Islet of Langerhans (tissue), 1 donor: ENCODE measurements around the gene GRK3.

Experiments used
- FAIRE-seq: peaks from one replicate; lab custom pipeline; 2011; peaks lifted over from hg19 to GRCh38; lab: Jason Lieb, UNC

GRK3 gene

DNA sequence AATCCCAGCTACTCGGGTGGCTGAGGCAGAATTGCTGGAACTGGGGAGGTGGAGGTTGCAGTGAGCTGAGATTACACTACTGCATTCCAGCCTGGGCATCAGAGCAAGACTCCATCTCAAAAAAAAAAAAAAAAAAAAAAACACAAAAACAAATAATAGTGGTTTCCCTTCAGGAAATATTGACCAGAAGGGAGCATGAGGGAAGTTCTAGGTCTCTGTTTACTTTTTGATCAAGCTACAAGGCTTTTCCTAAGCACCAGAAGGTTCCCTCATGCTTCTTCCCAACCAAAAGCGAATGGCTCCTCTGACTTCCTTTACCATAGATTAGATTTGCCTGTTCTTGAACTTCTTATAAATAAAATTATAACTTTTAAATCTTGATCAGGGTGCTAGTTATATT is 195.8 kb downstream of the GRK3 start:
- no peak for FAIRE-seq

DNA sequence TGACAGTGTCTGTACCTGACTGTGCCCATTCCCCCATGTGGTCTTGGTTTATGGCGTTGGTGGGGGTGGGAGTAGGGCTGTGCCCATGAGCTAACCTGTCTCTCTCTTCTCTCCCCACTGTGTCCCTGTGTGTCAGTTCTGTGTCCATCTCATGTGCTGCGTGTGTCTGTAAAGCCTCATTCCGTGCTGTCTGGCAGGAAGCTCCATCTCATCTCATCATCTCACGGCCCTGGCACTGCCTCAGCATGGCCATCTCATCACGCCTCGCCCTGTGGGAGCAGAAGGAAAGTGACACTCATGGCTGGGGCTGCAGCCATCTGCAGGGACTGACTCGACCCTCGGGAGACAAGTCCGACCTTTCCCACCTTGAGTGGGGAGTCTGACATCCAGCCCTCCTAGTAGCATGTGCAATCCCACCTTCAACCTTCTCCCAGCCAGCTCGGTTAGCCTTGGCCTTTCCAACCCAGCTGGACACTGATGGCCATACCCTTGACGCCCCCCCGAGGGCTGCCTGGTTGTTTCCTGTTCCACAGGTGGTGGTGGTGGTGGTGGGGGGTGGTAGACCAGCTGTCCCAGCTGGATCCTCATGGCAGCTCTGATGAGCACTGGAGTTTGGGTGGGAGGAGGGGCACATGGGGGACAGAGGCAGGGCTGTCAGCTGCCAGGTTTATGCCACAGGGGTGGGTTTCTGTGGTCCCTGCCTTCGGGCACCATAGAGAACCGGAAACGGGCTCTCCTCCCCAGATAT is 196.5 kb downstream of the GRK3 start:
- FAIRE-seq: no peak

DNA sequence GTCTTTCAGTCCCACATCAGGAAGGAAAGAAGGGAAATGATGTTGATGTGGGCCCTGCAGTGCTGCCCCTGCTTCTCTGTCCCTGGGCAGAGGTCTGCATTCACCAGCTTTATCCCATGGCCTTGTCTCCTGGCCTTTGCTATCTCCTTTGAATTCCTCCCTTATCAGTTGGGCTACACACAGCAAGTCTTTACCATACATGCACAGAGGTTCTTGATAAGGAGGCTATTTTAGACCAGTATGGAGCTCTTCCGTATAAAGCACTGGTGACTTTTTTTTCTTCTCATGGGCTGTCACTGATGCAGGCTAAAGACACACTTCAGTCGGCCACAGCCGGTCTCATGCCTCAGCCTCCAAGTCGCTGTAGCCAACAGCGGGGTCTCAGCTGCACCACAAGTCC is 197.7 kb downstream of the GRK3 start:
- no peak for FAIRE-seq

DNA sequence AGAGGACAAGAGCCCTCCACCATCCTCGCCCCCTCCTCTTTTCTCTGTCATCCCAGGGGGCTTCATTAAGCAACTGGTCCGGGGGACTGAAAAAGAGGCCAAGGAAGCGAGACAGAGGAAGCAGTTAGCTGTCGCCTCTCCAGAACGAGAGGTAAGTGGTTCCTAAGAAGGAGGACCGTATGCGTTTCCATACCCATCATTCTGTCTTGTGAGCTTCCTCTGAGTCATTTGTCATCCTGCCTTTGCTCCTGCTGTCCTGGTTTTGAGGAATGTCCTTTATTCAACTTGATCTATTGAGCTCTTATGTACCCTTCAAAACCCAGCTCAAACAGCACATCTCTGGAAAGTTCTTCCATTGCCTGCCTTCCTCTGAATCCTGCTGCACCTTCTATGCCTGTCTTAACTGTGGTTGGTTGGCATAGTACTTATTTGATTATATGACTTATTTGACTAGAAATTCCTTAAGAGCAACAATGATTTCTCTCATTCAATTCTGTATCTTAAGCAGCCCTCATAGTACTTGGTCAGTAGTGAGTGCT is 198.8 kb downstream of the GRK3 start:
- FAIRE-seq: no peak

DNA sequence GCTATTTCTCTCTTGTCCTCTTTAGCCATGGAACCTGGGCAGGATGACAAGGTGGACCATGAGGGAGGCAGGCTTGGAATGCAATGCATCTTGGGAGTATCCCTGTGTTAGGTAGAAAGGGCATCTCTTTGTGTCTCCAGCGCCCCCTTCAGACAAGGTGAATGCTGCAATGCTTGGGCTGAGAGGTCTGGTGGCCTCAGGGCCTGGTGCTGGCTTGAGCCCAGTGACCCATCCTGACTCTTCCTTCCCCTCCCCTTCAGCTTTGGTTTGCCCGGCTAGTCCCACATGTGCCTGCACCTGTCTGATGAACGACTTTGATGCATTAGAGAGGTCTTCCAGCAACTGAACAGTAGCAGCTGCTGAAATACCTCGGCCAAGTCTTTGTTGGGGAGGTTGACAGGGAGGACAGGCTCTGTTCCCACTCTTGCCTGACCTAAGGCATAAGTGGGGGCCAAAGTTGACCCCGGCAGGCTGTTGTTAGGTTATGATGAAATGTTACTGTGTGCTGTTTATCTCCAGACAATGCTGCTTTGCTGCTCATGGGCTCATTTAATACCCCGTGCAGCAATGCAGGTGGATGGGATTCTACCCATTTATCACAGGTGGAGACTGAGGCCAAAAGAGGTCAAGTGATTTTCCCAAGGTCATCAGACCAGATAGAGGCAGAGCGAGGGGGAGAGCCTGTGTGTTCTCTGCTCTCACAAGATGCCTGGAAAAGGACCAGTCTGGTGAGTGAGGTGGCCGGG is 200.0 kb downstream of the GRK3 start:
- FAIRE-seq: no peak

DNA sequence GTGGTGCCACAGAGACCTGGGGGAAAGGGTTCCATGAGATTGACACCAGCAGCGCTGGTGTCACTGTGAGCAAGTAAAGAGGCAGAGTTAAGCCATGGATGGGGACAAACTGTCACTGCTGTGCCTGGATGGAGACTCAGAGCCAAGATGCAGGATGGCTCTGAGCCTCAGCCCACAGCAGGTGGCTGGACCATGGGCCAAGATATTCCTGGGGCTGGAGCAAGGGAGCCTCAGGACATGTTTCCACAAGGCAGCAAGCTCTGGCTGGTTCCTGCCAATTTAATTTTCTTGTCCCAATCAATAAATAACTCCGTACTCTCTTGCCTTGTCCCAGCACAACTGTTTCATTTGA is 200.5 kb downstream of the GRK3 start:
- FAIRE-seq: no peak

DNA sequence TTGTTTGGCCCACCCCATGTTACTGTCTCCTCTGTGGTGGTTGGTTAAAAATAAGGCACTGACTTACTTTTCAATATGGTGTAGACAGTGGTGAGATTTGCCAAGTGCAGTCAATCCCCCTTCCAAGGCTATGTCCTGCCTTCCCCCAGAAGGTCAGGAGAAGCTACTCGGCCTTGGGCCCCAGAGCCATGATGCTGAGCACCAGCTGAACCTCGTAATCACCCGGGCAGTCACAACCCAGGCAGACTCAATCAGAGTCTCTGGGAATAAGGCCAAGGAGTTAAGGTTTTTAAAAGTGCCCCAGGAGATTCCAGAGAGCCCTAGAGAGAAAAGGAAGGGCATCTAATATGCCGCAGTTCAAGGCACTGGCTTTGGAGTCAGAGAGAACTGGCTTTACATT is 201.3 kb downstream of the GRK3 start:
- no peak for FAIRE-seq

DNA sequence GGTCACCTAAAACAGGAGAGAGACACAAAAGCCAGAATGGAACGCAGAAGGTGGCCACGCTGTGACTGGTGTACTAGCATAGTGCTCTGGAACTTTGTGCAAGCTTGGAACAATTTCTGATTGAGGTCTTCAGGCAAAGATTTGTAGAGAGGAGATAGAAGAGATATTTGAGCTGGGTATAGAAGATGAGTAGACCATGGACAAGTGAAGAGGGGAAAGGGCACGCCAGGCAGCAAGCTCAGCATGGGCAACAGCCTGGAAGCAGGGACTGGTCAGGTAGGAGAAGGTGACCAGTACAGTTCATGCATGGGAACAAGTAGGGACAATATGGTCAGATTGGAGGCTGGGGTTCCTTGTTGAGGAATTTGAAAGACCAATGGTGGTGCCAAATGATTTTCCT is 201.9 kb downstream of the GRK3 start:
- FAIRE-seq: no peak

DNA sequence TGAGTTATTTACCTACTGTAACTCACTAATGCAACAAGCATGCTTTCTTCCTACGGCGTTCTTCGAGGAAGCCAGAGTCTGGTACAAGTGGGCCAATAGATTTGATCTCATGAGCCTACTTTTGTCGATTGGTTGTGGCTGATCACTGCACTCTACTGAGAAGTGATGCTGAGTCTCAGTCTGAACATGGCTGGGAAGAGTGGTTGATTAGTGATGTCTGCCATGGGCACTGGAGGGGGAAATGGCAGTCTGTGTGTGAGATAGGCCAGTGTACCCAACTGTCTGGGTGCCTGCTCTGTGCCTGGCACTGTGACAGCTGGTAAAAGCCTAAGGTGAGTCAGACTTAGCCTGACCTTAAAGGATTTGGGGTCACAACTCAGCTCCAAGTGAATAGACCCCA is 205.9 kb downstream of the GRK3 start:
- no peak for FAIRE-seq

DNA sequence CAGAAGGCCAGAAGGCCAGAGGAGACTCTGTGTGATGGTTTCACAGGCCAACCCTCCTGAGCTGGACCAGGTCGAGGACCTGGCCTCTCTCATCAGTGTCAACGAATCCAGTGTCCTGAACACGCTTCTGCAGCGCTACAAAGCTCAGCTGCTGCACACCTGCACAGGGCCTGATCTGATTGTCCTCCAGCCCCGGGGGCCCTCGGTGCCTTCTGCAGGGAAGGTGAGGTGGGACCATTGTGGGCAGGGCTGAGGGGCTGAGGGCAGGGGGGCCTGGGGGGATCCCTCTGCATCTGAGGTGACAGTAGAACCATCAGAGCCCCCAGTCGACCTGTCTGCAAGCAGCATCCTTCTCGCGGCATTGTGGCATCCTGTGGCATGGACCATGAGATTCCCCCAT is 207.8 kb downstream of the GRK3 start:
- FAIRE-seq: no peak

DNA sequence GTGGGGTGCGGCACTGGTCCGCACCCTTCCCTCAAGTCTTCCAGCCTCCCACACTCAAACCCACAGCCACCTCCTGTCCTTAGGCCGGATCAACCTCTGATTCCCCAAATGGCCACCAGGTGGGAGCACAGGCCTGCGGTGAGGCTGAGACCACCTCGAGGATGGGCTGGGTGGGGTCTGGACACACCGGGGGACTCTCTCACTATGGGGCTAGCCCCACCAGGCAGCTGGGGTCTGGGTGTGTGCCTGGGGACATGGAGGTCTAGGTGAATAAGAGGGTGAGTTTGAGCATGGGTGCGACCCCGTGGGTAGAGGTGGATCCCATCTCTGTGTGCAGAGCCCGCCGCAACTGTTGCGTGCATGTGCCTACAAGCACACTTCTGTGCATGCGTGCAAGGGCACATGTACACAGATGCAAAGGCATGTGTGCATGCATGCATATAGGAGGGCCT is 210.1 kb downstream of the GRK3 start:
- FAIRE-seq: no peak

DNA sequence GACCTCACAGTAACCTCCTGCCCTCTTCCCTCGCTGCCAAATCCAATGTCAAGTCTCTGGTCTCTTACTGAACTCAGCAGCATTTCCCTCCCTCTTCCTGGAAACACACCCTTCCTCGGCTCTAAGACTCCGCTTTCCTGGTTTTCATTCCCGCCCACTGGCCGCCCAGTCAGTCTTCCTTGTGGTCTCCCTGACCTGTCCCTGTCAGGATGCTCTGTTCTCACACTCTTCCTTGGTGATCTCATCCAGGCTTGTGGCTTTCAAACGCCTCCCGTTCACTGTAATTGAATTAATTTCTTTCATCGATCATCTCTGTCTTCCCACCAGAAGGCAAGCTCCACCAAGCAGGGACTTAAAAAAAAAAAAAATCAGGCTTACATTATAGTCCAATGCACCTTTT is 211.1 kb downstream of the GRK3 start:
- FAIRE-seq: no peak

DNA sequence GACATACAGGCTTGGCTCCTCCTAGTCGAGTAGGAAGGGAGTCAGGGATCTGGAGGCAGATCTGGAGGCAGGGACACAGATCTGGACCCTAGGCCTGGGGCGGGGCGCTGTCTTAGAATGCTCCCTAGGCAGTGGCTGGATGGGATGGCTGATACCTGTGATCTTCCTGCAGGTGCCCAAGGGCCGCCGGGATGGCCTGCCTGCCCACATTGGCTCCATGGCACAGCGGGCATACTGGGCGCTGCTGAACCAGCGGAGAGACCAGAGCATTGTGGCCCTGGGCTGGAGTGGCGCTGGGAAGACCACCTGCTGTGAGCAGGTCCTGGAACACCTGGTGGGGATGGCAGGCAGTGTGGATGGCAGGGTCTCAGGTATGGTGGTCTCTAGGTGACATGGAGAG is 212.9 kb downstream of the GRK3 start:
- no peak for FAIRE-seq

DNA sequence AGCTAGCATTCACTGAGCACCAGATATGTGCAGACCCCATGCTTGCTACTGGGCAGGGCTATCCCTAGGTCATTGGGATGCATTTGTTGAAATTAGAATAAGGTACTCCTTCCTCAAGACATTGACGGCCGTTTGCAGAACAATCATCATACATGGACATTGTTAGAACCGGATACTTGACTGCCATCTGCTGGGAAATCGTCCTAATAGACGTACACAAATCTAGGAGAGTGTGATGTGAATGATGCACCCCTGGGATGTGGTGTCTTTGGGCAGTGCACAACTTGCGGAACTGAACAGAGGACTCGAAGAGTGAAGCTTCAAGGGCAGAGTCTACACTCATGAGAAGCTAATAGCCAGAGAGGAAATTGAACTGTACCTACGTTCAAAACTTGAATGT is 213.4 kb downstream of the GRK3 start:
- peak; percentile 91 for FAIRE-seq
